GM12878 (cell line): ENCODE data around the gene CDC16. TPM values are rescaled to one million over a fixed set of nuclear protein-coding genes. Genes with fewer than 3 reads are reported as not detected.

Experiments
- ASH2L ChIP-seq: fragments of 300-600, 200-600 bp; sonication (generic); IDR thresholded peaks from 2 replicates; pipeline ENCODE4 v1.6.1; 2017; ENCODE audit warnings: low read depth, mild to moderate bottlenecking, borderline replicate concordance
- BACH1 ChIP-seq: fragments of 450-650 bp; IDR thresholded peaks from 2 replicates; pipeline ENCODE4 v1.6.1; 2017; ENCODE audit warnings: mild to moderate bottlenecking, borderline replicate concordance
- CREM ChIP-seq: IDR thresholded peaks from 2 replicates; pipeline ENCODE4 v1.6.1; 2014; ENCODE audit warnings: antibody characterized with exemption, low read depth
- E2F8 ChIP-seq: fragments of 450-650 bp; IDR thresholded peaks from 2 replicates; pipeline ENCODE4 v1.6.1; 2018; ENCODE audit warnings: mild to moderate bottlenecking, low read depth, moderate library complexity; ENCODE audit not compliant: partially characterized antibody
- EED ChIP-seq: sonication (generic); IDR thresholded peaks from 2 replicates; pipeline ENCODE4 v1.6.1; 2016; ENCODE audit warnings: antibody characterized with exemption, low read depth
- EP300 ChIP-seq, 2 experiments: fragments of 150-350 bp in 1 of 2; IDR thresholded peaks; 2 replicates each; pipeline ENCODE4 v1.6.1; 2011 to 2012; ENCODE audit warnings: low read depth in 2 of 2, low read length in 2 of 2, borderline replicate concordance in 1 of 2, improper control_type of control experiment in 1 of 2, inconsistent platforms in 1 of 2; ENCODE audit not compliant: control insufficient read depth in 1 of 2
- IRF3 ChIP-seq: fragments of 450-650 bp; IDR thresholded peaks from 2 replicates; pipeline ENCODE4 v1.6.1; 2014; ENCODE audit warnings: mild to moderate bottlenecking
- JUNB ChIP-seq: IDR thresholded peaks from 2 replicates; pipeline ENCODE4 v1.6.1; 2016; ENCODE audit warnings: antibody characterized with exemption, mild to moderate bottlenecking
- KLF5 ChIP-seq: fragments of 450-650 bp; IDR thresholded peaks from 2 replicates; pipeline ENCODE4 v1.6.1; 2014; ENCODE audit warnings: mild to moderate bottlenecking; ENCODE audit not compliant: partially characterized antibody
- PRDM15 ChIP-seq: fragments of 450-650 bp; formaldehyde crosslinking; IDR thresholded peaks from 2 replicates; pipeline ENCODE4 v1.4.0; 2020; ENCODE audit warnings: mild to moderate bottlenecking, moderate library complexity
- RCOR1 ChIP-seq: conservative IDR thresholded peaks from 2 replicates; pipeline ENCODE4 v1.6.1; 2012; ENCODE audit warnings: low read depth, low read length, improper control_type of control experiment
- TCF3 ChIP-seq: IDR thresholded peaks from 2 replicates; pipeline ENCODE4 v1.6.1; 2012; ENCODE audit warnings: low read depth, mild to moderate bottlenecking, low read length, borderline replicate concordance; ENCODE audit not compliant: insufficient read depth
- TCF7 ChIP-seq: IDR thresholded peaks from 2 replicates; pipeline ENCODE4 v1.6.1; 2014; ENCODE audit warnings: antibody characterized with exemption, borderline replicate concordance
- YBX1 ChIP-seq: fragments of 450-650 bp; IDR thresholded peaks from 2 replicates; pipeline ENCODE4 v1.6.1; 2016; ENCODE audit warnings: antibody characterized with exemption
- ZBED1 ChIP-seq: IDR thresholded peaks from 2 replicates; pipeline ENCODE4 v1.6.1; 2016; ENCODE audit warnings: borderline replicate concordance
- ZBTB11 ChIP-seq: fragments of 450-650 bp; formaldehyde crosslinking; IDR thresholded peaks from 2 replicates; pipeline ENCODE4 v1.5.0; 2022; ENCODE audit warnings: mild to moderate bottlenecking, missing genetic modification characterization
- polyA plus RNA-seq, 11 experiments: library from polyadenylated mRNA; depleted of rRNA in 4 of 11; unstranded in 6 of 11; stranded (reverse) in 5 of 11; fragments of >200 nt; fragmentation: Nextera tagmentation in 4 of 11; fragmentation: Illumina TruSeq in 1 of 11; extraction: Ambion mirVana in 4 of 11; extraction: Trizol in 1 of 11; gene quantifications; 1 replicate in 1 of 11; 2 replicates in 10 of 11; pipeline versions ENCODE4 v1.2.1 to v1.2.3, GENCODE V29; 2011 to 2016; ENCODE audit warnings: inconsistent platforms in 2 of 11, missing spikeins in 2 of 11, low read depth in 1 of 11
- total RNA-seq, 4 experiments: library from RNA; depleted of rRNA in 3 of 4; stranded (reverse); fragments of >200 nt in 3 of 4; fragmentation: Illumina TruSeq in 1 of 4; extraction: Trizol in 1 of 4; gene quantifications; 2 replicates each; pipeline versions ENCODE4 v1.2.1 to v1.2.3, GENCODE V29; 2013 to 2021

CDC16 gene
- total and polyA plus RNA-seq, 10 of the 15 experiments (the other 5 are each of a cell fraction or from before 2014, with no cell fraction given): 15.4 to 92.9 (median 31.4) TPM

- TF ChIP-seq RCOR1 (no peak), ASH2L (no peak), TCF7 (no peak), ZBED1 (0 out of 2 replicates have a peak, but pooled peaks have one; percentile 27), BACH1 (no peak), PRDM15 (no peak), TCF3 (no peak), IRF3 (no peak), KLF5 (no peak), EED (no peak), EP300 (IDR thresholded peaks at IDR 0.05; ENCODE audit: borderline replicate concordance in 1 of 2, control insufficient read depth in 1 of 2, low read depth in 2 of 2, low read length in 2 of 2) (no peak), JUNB (0 out of 2 replicates have a peak, but pooled peaks have one; percentile 4), CREM (no peak), YBX1 (no peak), E2F8 (no peak), ZBTB11 (CRISPR knock-in tag) (no peak)
Observed at GRCh38 chr13:114315074-114315785, 80.5 kb downstream of the CDC16 start (continued).
